MV-4-11 (cell line): ENCODE data around the gene DTNB.

Experiments used
- DNase-seq: peaks from one replicate; lab custom pipeline; 2025; lab: John Stamatoyannopoulos, UW

DTNB gene

GRCh38 chr2:25386971-25387875, 286.2 kb downstream of the DTNB start:
- no peak for DNase-seq

GRCh38 chr2:25385910-25386309, 287.5 kb downstream of the DTNB start:
- DNase-seq = no peak

GRCh38 chr2:25383806-25384205, 289.6 kb downstream of the DTNB start:
- no peak for DNase-seq

GRCh38 chr2:25381502-25381901, 291.9 kb downstream of the DTNB start:
- DNase-seq = peak; percentile 20

- DNase-seq = no peak
Measured at GRCh38 chr2:25380586-25381375, 292.6 kb downstream of the DTNB start.

- DNase-seq = no peak
Measured at GRCh38 chr2:25380023-25380422, 293.4 kb downstream of the DTNB start.

- DNase-seq = no peak
Measured at GRCh38 chr2:25379535-25379934, 293.8 kb downstream of the DTNB start.

- DNase-seq = no peak
Measured at GRCh38 chr2:25378731-25379490, 294.5 kb downstream of the DTNB start.

GRCh38 chr2:25377822-25378421, 295.5 kb downstream of the DTNB start:
- no peak for DNase-seq

GRCh38 chr2:25376750-25377621, 296.4 kb downstream of the DTNB start:
- peak; percentile 85 for DNase-seq

GRCh38 chr2:25375989-25376545, 297.3 kb downstream of the DTNB start:
- no peak for DNase-seq

GRCh38 chr2:25375371-25375988, 297.9 kb downstream of the DTNB start:
- DNase-seq = no peak

GRCh38 chr2:25374827-25375226, 298.6 kb downstream of the DTNB start:
- DNase-seq = no peak

GRCh38 chr2:25374411-25374810, 299.0 kb downstream of the DTNB start:
- no peak for DNase-seq

GRCh38 chr2:25373269-25373981, 300.0 kb downstream of the DTNB start:
- DNase-seq = no peak

GRCh38 chr2:25372405-25373268, 300.7 kb downstream of the DTNB start:
- no peak for DNase-seq

- no peak for DNase-seq
Measured at GRCh38 chr2:25371253-25372241, 301.8 kb downstream of the DTNB start.
